ENCODE data around the gene FOXP2.

DNA sequence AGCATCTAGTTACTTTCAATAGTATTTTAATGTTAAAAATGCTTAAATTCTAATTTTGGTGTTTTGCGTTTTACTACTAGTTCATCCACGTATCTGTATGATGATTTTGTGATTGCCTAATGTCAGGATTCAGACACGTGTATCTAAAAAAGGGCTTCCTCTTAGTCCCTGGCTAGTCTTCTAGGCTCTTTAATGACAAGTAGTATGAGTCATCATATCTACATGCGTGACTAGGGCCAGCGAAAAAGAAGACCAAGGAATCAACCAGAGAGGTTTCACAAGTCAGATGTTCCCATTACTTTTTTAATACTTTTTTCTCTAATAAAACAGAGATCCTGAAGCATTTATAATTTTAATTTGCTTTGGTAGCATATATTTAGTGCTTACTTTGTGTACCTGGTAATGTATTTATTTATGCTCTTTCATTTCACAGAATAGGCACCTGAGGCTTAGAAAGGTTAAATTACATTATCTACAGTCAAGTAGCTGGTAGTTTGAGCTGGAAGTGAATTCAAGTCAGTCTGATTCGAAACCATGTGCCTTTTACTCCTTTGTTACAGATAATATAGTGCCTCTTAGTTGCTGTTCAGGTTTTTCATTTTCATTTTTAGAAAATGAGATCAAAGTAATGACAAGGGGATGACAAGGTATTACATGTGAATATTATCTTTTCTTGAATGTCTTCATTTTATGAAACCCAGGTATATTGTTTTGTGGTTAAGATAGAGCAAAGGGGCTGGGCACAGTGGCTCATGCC lies 140.3 kb downstream of the FOXP2 start:
- TF ChIP-seq POLR2A (conservative IDR thresholded peaks at IDR 0.05) (no peak), ZNF263 (CRISPR knock-in tag; IDR thresholded peaks at IDR 0.05; ENCODE audit: borderline replicate concordance) (no peak), TCF7 (IDR thresholded peaks at IDR 0.05; ENCODE audit: borderline replicate concordance) (no peak), KDM1A (IDR thresholded peaks at IDR 0.05) (no peak), POLR2AphosphoS5 (IDR thresholded peaks at IDR 0.05; ENCODE audit: control insufficient read depth, insufficient read depth, low read depth, low read length) (no peak), RFX5 (IDR thresholded peaks at IDR 0.05; ENCODE audit: low read depth, low read length) (no peak), ZFP1 (CRISPR knock-in tag; IDR thresholded peaks at IDR 0.05) (no peak), C11orf30 (IDR thresholded peaks at IDR 0.05; ENCODE audit: low read depth) (no peak), CREB1 (IDR thresholded peaks at IDR 0.05) (no peak), CREB1 (CRISPR knock-in tag; IDR thresholded peaks at IDR 0.05) (no peak), FOXJ3 (CRISPR knock-in tag; IDR thresholded peaks at IDR 0.05) (no peak), LEF1 (IDR thresholded peaks at IDR 0.05) (no peak)
- TF ChIP-seq, protein P1, sequence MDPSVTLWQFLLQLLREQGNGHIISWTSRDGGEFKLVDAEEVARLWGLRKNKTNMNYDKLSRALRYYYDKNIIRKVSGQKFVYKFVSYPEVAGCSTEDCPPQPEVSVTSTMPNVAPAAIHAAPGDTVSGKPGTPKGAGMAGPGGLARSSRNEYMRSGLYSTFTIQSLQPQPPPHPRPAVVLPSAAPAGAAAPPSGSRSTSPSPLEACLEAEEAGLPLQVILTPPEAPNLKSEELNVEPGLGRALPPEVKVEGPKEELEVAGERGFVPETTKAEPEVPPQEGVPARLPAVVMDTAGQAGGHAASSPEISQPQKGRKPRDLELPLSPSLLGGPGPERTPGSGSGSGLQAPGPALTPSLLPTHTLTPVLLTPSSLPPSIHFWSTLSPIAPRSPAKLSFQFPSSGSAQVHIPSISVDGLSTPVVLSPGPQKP (CRISPR knock-in tag; IDR thresholded peaks at IDR 0.05): no peak
- TF ChIP-seq, protein P2, sequence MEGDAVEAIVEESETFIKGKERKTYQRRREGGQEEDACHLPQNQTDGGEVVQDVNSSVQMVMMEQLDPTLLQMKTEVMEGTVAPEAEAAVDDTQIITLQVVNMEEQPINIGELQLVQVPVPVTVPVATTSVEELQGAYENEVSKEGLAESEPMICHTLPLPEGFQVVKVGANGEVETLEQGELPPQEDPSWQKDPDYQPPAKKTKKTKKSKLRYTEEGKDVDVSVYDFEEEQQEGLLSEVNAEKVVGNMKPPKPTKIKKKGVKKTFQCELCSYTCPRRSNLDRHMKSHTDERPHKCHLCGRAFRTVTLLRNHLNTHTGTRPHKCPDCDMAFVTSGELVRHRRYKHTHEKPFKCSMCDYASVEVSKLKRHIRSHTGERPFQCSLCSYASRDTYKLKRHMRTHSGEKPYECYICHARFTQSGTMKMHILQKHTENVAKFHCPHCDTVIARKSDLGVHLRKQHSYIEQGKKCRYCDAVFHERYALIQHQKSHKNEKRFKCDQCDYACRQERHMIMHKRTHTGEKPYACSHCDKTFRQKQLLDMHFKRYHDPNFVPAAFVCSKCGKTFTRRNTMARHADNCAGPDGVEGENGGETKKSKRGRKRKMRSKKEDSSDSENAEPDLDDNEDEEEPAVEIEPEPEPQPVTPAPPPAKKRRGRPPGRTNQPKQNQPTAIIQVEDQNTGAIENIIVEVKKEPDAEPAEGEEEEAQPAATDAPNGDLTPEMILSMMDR (IDR thresholded peaks at IDR 0.05 in 2 of 3, conservative IDR thresholded peaks at IDR 0.05 in 1 of 3; ENCODE audit: insufficient read depth in 2 of 3, low read depth in 1 of 3, low read length in 3 of 3): no peak
- TF ChIP-seq, protein P3, sequence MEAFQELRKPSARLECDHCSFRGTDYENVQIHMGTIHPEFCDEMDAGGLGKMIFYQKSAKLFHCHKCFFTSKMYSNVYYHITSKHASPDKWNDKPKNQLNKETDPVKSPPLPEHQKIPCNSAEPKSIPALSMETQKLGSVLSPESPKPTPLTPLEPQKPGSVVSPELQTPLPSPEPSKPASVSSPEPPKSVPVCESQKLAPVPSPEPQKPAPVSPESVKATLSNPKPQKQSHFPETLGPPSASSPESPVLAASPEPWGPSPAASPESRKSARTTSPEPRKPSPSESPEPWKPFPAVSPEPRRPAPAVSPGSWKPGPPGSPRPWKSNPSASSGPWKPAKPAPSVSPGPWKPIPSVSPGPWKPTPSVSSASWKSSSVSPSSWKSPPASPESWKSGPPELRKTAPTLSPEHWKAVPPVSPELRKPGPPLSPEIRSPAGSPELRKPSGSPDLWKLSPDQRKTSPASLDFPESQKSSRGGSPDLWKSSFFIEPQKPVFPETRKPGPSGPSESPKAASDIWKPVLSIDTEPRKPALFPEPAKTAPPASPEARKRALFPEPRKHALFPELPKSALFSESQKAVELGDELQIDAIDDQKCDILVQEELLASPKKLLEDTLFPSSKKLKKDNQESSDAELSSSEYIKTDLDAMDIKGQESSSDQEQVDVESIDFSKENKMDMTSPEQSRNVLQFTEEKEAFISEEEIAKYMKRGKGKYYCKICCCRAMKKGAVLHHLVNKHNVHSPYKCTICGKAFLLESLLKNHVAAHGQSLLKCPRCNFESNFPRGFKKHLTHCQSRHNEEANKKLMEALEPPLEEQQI (IDR thresholded peaks at IDR 0.05): no peak
